GM18858 (cell line): Measurements from ENCODE around the gene PLXDC1.

Source experiments
- ATAC-seq: cut with Tn5 transposase; IDR thresholded peaks from one replicate; pipeline ENCODE4 v1.9.1; 2021; ENCODE audit not compliant: unreplicated experiment

Gene PLXDC1

GRCh38 chr17:39018267-39019134, 132.9 kb downstream of the PLXDC1 start:
- ATAC-seq, result no peak

- ATAC-seq, result no peak
Measured at GRCh38 chr17:39016193-39017153, 135.0 kb downstream of the PLXDC1 start.

- no peak for ATAC-seq
Measured at GRCh38 chr17:39015546-39015935, 135.9 kb downstream of the PLXDC1 start.

- ATAC-seq, result no peak
Measured at GRCh38 chr17:39014795-39015545, 136.5 kb downstream of the PLXDC1 start.

GRCh38 chr17:39014044-39014794, 137.2 kb downstream of the PLXDC1 start:
- no peak for ATAC-seq
